IPS-18a (cell line): Measurements from ENCODE around the gene TSC1.
A peak's percentile ranks its signal among the peaks of the same experiment; 100 is the strongest.
"Not testable (repeated sequence)": the region's sequence is repeated elsewhere in the genome, so short reads cannot be mapped to it uniquely, and the experiment has no call there.

Source experiments
- H3K27ac ChIP-seq: one replicate; pipeline ENCODE4 v1.5.1; 2013; ENCODE audit warnings: low read length
- H3K27me3 ChIP-seq: one replicate; pipeline ENCODE4 v1.6.1; 2013; ENCODE audit warnings: mild to moderate bottlenecking, low read length; ENCODE audit not compliant: control insufficient read depth, insufficient read depth
- H3K36me3 ChIP-seq: one replicate; pipeline ENCODE4 v1.6.1; 2013; ENCODE audit warnings: low read depth, low read length; ENCODE audit not compliant: control insufficient read depth
- H3K4me1 ChIP-seq: one replicate; pipeline ENCODE4 v1.6.1; 2013; ENCODE audit warnings: low read depth, low read length; ENCODE audit not compliant: control insufficient read depth
- H3K4me3 ChIP-seq: one replicate; pipeline ENCODE4 v1.5.1; 2013; ENCODE audit warnings: low read length
- H3K9ac ChIP-seq: one replicate; pipeline ENCODE4 v1.6.1; 2013; ENCODE audit warnings: mild to moderate bottlenecking, low read length, moderate library complexity
- H3K9me3 ChIP-seq: one replicate; pipeline ENCODE4 v1.6.1; 2013; ENCODE audit warnings: low read depth, low read length; ENCODE audit not compliant: control insufficient read depth

Gene TSC1

DNA sequence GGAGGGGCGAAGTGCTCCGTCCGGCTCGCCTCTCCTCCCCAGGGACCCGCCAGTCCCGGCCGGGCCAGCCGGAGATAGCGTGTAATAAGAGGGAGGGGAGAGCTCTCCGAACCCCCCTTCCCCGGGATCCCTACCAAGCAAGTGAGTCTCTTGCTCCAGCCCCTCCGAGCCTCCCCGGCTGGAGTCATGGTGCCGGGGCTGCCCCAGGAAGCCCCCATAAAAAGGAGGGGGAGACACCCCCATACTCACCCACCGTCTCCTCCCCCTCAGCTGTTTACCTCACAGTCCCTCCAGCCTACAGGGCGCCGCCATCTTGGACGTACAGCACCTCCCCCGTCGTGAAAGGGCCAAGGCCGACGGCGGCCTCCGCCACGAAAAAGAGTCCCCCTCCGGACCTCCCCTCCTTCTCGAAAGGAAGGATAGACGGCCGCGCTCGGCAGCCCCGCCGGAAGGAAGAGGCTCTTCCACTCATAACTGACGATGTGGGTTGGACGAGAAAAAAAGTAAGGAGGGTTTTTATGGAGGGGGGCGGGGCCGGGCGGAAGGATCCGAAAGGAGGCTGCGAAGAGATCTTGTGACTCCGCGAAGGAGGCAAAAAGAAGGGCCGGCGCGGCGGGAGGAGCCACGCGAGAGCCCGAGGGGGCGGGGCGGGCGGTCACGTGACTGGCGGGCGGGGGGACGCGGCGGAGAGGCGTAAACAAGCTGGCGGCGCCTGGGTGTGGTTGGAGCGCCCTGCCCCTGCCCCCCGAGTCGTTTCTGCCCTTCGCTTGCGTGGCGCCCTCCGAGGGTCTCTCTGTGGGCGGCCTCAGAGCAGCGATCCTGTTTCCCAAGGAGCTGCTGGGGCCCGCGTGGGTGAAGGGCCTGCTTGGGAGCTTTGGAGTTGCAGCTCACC is at the start of gene TSC1:
TSS of gene TSC1 (minus strand) at position 323 of the 892 bp plus-strand sequence. CDS start 15,744 bp downstream, outside the sequence.
- Histone ChIP-seq H3K9ac (peak within 1 kb of the TSS; percentile 92), H3K9me3 (no peaks in the 10 kb centered on the region), H3K27me3 (no peaks in the 10 kb centered on the region), H3K4me1 (peaks cover 13% of the 10 kb centered on the region), H3K27ac (peak within 1 kb of the TSS; percentile 97), H3K4me3 (peak within 1 kb of the TSS; percentile 92), H3K36me3 (no peaks in the 10 kb centered on the region)

DNA sequence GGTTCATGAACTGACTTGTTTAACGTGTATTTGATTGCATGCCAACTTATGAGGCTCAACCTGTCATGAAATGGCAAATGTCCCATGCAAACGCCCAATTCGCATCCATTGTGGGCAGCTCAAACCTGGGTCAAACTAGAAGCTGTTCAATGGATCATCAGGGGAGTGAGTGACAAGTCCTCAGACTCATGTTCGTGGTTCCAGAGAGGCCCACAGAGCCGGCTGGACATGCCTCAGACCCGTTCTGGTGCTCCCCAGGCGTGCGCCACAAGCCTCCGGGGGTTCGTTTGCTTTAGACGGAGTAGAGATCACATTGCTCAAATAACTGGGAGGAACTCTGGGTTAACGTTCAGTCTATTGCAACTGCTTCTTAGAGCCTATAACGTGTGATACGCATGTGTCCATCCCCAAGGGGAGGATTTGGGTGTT is 49.1 kb upstream of the TSC1 start:
- Histone ChIP-seq H3K27ac (no peak overlapping the region), H3K9me3 (no peaks in the 10 kb centered on the region), H3K36me3 (no peaks in the 10 kb centered on the region), H3K9ac (no peak overlapping the region), H3K4me3 (no peak overlapping the region), H3K4me1 (peaks cover 4% of the 10 kb centered on the region), H3K27me3 (no peaks in the 10 kb centered on the region)

DNA sequence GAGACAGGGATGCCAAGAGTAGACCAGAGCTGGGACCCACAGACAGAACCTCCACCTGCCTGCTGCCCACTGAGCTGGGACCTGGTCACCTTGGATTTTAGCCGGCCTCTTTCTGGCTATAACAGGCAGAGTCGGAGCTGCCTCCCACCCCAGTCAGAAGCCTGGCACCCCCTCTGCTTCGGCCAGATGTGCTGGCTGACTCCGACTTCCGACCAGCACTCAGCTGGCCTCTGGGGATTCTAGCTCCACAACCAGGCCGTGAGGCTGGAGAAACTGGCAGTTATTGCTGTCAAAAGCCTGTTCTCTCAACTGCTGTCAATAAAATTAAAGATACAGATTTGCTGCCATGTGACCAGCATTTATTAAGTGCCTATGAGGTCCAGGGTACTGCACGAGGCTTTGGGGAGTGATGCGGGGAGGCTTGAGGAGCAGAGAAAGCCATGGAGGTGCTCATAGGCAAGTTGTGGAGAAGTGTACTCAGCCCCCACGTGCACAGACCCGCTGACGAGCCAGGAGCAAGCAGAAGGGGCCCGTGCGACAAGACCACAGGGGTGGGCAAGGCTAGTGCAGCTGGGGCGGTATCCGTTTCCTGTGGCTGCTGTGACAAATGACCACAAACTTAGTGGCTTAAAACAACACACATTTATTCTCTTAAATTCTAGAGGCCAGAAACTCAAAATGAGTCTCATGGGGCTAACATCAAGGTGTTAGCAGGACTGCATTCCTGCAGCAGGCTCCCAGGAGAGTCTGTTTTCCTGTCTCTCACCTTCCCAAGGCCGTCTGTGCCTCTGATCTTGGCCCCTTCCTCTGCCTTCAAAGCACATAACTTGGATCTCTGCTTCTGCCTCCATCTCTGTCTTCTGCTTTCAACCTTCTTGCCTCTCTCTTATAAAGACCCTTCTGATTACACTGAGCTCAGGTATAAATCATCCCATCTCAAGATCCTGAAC is 47.2 kb upstream of the TSC1 start:
- no peak overlapping the region for H3K27ac ChIP-seq
- H3K27me3 ChIP-seq: no peaks in the 10 kb centered on the region
- H3K36me3 ChIP-seq: no peaks in the 10 kb centered on the region
- no peaks in the 10 kb centered on the region for H3K9me3 ChIP-seq
- H3K4me3 ChIP-seq: no peak overlapping the region
- peaks cover 4% of the 10 kb centered on the region for H3K4me1 ChIP-seq
- H3K9ac ChIP-seq: no peak overlapping the region

DNA sequence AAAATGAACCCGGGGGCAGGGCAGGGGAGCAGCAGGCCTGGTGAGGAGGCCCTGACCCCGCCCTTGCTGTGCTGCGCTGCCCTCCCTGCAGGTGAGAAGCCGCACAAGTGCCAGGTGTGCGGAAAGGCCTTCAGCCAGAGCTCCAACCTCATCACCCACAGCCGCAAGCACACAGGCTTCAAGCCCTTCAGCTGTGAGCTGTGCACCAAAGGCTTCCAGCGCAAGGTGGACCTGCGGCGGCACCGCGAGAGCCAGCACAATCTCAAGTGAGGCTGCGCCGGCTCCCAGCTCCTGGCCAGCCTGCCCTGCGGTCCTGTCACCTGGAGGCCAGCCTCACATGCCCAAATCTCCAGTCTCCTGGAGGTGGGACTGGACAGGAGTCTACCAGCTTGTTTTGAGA is 46.4 kb upstream of the TSC1 start:
- H3K4me3 ChIP-seq: no peak overlapping the region
- peaks cover 4% of the 10 kb centered on the region for H3K4me1 ChIP-seq
- no peak overlapping the region for H3K27ac ChIP-seq
- no peaks in the 10 kb centered on the region for H3K9me3 ChIP-seq
- no peaks in the 10 kb centered on the region for H3K36me3 ChIP-seq
- no peaks in the 10 kb centered on the region for H3K27me3 ChIP-seq
- no peak overlapping the region for H3K9ac ChIP-seq

DNA sequence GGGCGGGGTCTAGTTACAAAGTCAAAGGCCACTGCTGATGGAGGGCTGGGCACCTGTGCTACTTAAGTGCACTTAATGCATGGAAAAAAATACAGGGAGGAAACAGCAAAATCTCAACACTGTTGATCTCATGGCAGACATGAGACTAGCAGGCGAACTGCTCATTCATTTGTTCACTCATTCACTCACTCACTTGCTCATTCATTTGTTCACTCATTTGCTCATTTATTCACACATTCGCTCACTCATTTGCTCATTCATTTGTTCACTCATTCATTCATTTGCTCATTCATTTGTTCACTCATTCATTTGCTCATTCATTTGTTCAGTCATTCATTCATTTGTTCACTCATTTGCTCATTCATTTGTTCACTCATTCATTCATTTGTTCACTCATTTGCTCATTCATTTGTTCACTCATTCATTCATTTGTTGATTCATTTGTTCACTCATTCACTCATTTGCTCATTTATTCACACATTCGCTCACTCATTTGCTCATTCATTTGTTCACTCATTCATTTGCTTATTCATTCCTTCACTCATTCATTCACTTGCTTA is 45.7 kb upstream of the TSC1 start:
- not testable (repeated sequence) for H3K9me3 ChIP-seq, H3K27me3 ChIP-seq, H3K4me3 ChIP-seq, H3K4me1 ChIP-seq, H3K36me3 ChIP-seq, H3K9ac ChIP-seq, H3K27ac ChIP-seq

DNA sequence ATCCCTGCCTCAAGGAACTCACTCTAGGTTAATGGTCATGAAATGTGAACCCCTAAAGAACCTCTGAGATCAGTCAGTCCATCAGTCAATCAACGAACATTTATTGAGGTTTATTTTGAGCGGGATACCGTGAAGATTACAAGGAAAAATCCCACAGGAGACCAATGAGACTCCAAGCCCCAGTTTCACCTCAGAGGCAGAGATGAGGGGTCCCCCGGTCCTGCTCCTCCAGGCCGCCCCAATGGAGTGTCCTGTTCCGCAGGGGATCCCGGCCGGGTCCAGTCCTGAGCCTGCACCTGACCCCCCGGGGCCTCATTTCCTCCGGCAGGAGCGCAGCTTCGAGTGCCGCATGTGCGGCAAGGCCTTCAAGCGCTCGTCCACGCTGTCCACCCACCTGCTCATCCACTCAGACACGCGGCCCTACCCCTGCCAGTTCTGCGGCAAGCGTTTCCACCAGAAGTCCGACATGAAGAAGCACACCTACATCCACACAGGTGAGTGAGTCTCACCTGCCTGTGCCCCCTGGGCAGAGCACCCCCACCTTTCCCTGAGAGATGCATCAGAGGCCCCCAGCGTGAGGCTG is 45.1 kb upstream of the TSC1 start:
- no peaks in the 10 kb centered on the region for H3K9me3 ChIP-seq
- H3K36me3 ChIP-seq: no peaks in the 10 kb centered on the region
- H3K27ac ChIP-seq: no peak overlapping the region
- no peaks in the 10 kb centered on the region for H3K27me3 ChIP-seq
- peaks cover 4% of the 10 kb centered on the region for H3K4me1 ChIP-seq
- H3K4me3 ChIP-seq: no peak overlapping the region
- no peak overlapping the region for H3K9ac ChIP-seq

DNA sequence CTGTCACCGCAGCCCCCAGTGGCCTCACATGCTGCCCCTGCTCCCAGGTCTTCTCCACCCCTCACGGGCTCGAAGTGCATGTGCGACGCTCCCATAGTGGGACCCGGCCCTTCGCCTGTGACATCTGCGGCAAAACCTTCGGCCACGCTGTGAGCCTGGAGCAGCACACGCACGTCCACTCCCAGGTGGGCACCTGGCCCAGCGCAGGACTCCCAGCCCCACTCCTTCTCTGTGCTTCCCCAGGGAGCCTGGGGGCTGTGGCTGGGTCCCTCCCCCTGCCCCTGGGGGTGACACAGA is 44.5 kb upstream of the TSC1 start:
- Histone ChIP-seq H3K4me1 (no peaks in the 10 kb centered on the region), H3K9me3 (no peaks in the 10 kb centered on the region), H3K27ac (no peak overlapping the region), H3K9ac (no peak overlapping the region), H3K4me3 (no peak overlapping the region), H3K27me3 (no peaks in the 10 kb centered on the region), H3K36me3 (no peaks in the 10 kb centered on the region)

DNA sequence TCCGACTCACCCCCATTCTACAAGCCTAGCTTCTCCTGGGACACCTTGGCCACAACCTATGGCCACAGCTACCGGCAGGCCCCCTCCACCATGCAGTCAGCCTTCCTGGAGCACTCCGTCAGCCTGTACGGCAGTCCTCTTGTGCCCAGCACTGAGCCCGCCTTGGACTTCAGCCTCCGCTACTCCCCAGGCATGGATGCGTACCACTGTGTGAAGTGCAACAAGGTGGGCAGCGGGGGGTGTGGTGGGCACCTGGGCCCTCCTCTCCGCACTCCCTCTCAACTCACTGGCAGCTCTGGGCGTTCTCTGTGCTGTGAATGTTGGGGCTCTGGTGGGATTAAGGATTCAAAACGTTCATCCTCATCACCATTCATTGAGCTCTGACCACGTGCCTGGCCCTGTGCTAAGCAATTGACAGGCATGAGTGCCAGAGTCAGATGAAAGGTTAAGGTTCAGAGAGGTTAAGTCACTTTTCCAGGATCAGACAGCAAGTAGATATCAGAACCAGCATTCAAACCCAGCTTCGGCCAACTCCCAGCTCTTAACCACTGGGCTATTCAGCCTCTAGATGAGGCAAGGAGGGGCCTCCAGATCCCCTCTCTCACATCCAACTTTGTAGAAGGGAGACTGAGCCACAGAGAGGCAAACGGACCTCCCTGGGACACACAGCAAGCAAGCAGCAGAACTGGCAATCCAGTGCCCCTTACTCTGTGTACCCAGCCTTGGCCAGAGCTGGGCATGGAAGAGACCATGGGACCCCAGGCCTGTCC is 44.0 kb upstream of the TSC1 start:
- Histone ChIP-seq H3K36me3 (no peaks in the 10 kb centered on the region), H3K9ac (no peak overlapping the region), H3K27me3 (no peaks in the 10 kb centered on the region), H3K4me1 (no peaks in the 10 kb centered on the region), H3K9me3 (no peaks in the 10 kb centered on the region), H3K4me3 (no peak overlapping the region), H3K27ac (no peak overlapping the region)

DNA sequence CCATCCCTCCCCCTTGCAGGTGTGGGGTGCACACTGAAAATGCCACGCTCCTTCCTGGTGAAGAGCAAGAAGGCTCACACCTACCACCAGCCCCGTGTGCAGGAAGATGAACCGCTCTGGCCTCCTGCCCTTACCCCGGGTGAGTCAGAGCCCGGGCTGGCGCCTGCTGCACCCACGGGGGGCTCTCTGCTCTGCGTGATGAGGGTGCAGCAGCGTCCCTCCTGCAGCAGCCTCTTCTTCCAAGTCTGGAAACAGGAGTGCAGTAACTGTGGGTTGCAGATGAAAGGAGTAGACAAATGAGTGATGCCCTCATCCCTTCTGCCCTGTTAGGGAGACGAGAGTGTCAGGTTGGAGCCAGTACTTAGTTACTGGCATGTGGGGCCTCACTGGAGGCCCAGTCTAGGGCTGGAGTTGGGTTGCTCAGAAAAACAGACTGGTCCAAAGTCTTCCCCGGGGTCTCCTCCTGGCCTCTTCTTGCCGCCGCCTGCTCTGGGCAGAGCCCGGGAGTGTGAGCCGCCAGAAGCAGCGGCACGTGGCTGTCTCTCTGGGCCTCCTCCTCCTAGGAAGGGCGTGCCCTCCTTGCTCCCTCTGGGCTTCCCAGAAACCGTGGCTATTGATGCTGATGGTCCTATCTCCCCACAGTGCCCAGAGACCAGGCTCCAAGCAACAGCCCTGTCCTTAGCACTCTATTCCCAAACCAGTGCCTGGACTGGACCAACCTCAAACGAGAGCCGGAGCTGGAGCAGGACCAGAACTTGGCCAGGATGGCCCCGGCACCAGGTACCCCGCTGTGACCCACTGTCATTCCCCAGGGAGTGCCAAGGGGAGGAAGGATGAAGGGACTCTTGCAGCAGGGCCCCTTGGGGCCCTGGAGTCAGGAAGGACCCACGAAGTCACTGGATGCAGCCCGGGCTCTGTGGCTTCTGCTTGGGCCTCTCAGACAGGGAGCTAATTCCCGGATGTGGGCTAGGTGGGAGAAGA is 42.5 kb upstream of the TSC1 start:
- H3K36me3 ChIP-seq: no peaks in the 10 kb centered on the region
- no peaks in the 10 kb centered on the region for H3K27me3 ChIP-seq
- H3K27ac ChIP-seq: no peak overlapping the region
- H3K4me3 ChIP-seq: no peak overlapping the region
- no peaks in the 10 kb centered on the region for H3K9me3 ChIP-seq
- H3K4me1 ChIP-seq: no peaks in the 10 kb centered on the region
- H3K9ac ChIP-seq: no peak overlapping the region

DNA sequence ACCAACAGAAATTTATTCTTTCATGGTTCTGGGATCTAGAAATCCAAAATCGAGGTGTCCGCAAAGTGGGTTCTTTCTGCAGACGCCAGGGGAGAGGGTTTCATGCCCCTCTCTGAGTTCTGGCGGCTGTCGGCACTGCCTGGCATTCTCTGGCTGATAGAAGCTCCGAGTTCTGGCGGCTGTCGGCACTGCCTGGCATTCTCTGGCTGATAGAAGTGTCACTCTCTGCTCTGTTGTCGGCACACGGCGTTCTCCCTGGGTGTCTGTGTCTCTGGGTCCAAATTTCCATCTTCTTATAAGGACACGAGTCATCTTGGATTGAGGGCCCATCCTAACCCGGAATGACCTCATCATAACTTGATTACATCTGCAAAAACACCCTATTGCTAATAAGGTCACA is 41.7 kb upstream of the TSC1 start:
- Histone ChIP-seq H3K27ac (no peak overlapping the region), H3K4me1 (no peaks in the 10 kb centered on the region), H3K9me3 (no peaks in the 10 kb centered on the region), H3K27me3 (no peaks in the 10 kb centered on the region), H3K4me3 (no peak overlapping the region), H3K9ac (no peak overlapping the region), H3K36me3 (no peaks in the 10 kb centered on the region)
